CMK (cell line): ENCODE results near the gene CASP10.
A peak's percentile ranks its signal among the peaks of the same experiment; 100 is the strongest.
"Not testable (repeated sequence)": the region's sequence is repeated elsewhere in the genome, so short reads cannot be mapped to it uniquely, and the experiment has no call there.

Source experiments
- DNase-seq: peaks from one replicate; pipeline ENCODE4 v3.0.0-alpha.2; 2010; ENCODE audit warnings: low read depth

The CASP10 gene

GRCh38 chr2:201182650-201183364 lies at the start of gene CASP10:
CASP10 (plus strand) TSS chr2:201183141; CDS start chr2:201185778, 2,637 bp downstream.
- DNase-seq = peak; percentile 71

- no peak for DNase-seq
Measured at GRCh38 chr2:201135386-201135785, 47.6 kb upstream of the CASP10 start.

- no peak for DNase-seq
Measured at GRCh38 chr2:201136889-201137321, 46.0 kb upstream of the CASP10 start.

- DNase-seq = no peak
Measured at GRCh38 chr2:201137505-201138400, 45.2 kb upstream of the CASP10 start.

GRCh38 chr2:201138401-201138970 lies 44.5 kb upstream of the CASP10 start:
- DNase-seq = no peak

- not testable (repeated sequence) for DNase-seq
Measured at GRCh38 chr2:201138986-201139781, 43.8 kb upstream of the CASP10 start.

- no peak for DNase-seq
Measured at GRCh38 chr2:201139836-201140604, 42.9 kb upstream of the CASP10 start.

- no peak for DNase-seq
Measured at GRCh38 chr2:201144101-201145051, 38.6 kb upstream of the CASP10 start.

GRCh38 chr2:201148434-201148990 lies 34.4 kb upstream of the CASP10 start:
- DNase-seq = no peak

GRCh38 chr2:201149064-201149820 lies 33.7 kb upstream of the CASP10 start:
- DNase-seq = no peak

GRCh38 chr2:201149821-201150165 lies 33.1 kb upstream of the CASP10 start:
- not testable (repeated sequence) for DNase-seq

- no peak for DNase-seq
Measured at GRCh38 chr2:201150454-201151020, 32.4 kb upstream of the CASP10 start.

GRCh38 chr2:201151127-201151981 lies 31.6 kb upstream of the CASP10 start:
- DNase-seq = no peak

- DNase-seq = no peak
Measured at GRCh38 chr2:201152517-201152916, 30.4 kb upstream of the CASP10 start.

GRCh38 chr2:201152999-201153815 lies 29.7 kb upstream of the CASP10 start:
- DNase-seq = no peak

- no peak for DNase-seq
Measured at GRCh38 chr2:201154615-201155399, 28.1 kb upstream of the CASP10 start.
